A673 (cell line): Measurements from ENCODE around the gene RARRES2. TPM values are rescaled to one million over a fixed set of nuclear protein-coding genes. Genes with fewer than 3 reads are reported as not detected.
"Not testable (repeated sequence)": the region's sequence is repeated elsewhere in the genome, so short reads cannot be mapped to it uniquely, and the experiment has no call there.

Source experiments
- BruUV-seq: library from RNA; stranded (reverse); fragments of 400-500 nt; replicated peaks from 2 replicates; lab custom pipeline; 2021; lab: Mats Ljungman, UMichigan
- CTCF ChIA-PET: fragments of 300-600 bp; sonication (Branson Sonifier 250); formaldehyde crosslinking; loops from one replicate; lab custom pipeline; 2022; ENCODE audit warnings: antibody characterized with exemption; lab: Charles Lee
- POLR2A ChIA-PET: fragments of 300-600 bp; sonication (Branson Sonifier 250); formaldehyde crosslinking; loops from one replicate; lab custom pipeline; 2022; ENCODE audit warnings: antibody characterized with exemption; ENCODE audit not compliant: low non-redundant PET; lab: Charles Lee
- DNase-seq: peaks from one replicate; pipeline ENCODE4 v3.0.0-alpha.2; 2015; ENCODE audit warnings: low spot score
- H3K27ac ChIP-seq: fragments of 200-600 bp; sonication (generic); 2 replicates; pipeline ENCODE4 v1.5.1; 2016; ENCODE audit warnings: mixed run types, low read depth, mild to moderate bottlenecking, mixed read lengths, antibody characterized with exemption, low read length; ENCODE audit not compliant: poor library complexity, severe bottlenecking
- H3K27me3 ChIP-seq: fragments of 200-600 bp; sonication (generic); replicated peaks from 2 replicates; pipeline ENCODE4 v1.6.1; 2017; ENCODE audit warnings: mixed run types, low read depth, mild to moderate bottlenecking, mixed read lengths, antibody characterized with exemption, low read length; ENCODE audit not compliant: insufficient read depth, poor library complexity
- H3K36me3 ChIP-seq: fragments of 200-600 bp; sonication (generic); 2 replicates; pipeline ENCODE4 v1.6.1; 2016; ENCODE audit warnings: mixed run types, mild to moderate bottlenecking, mixed read lengths, antibody characterized with exemption, low read length; ENCODE audit not compliant: insufficient read depth, poor library complexity, severe bottlenecking
- H3K4me1 ChIP-seq: fragments of 200-600 bp; sonication (generic); 2 replicates; pipeline ENCODE4 v1.6.1; 2017; ENCODE audit warnings: mixed run types, mild to moderate bottlenecking, mixed read lengths, antibody characterized with exemption, low read length; ENCODE audit not compliant: insufficient read depth, poor library complexity, severe bottlenecking
- H3K4me3 ChIP-seq: fragments of 200-600 bp; sonication (generic); 2 replicates; pipeline ENCODE4 v1.5.1; 2016; ENCODE audit warnings: low read depth, mixed run types, mild to moderate bottlenecking, mixed read lengths, low read length; ENCODE audit not compliant: poor library complexity, severe bottlenecking
- H3K9me3 ChIP-seq: fragments of 200-600 bp; sonication (generic); 2 replicates; pipeline ENCODE4 v1.6.1; 2016; ENCODE audit warnings: mixed run types, low read depth, mild to moderate bottlenecking, mixed read lengths, antibody characterized with exemption, low read length; ENCODE audit not compliant: poor library complexity, severe bottlenecking
- EZH2 ChIP-seq: fragments of 200-600 bp; sonication (generic); IDR thresholded peaks from 2 replicates; pipeline ENCODE4 v1.6.1; 2017; ENCODE audit warnings: borderline replicate concordance, low read depth, mild to moderate bottlenecking, mixed read lengths, antibody characterized with exemption, low read length; ENCODE audit not compliant: poor library complexity, severe bottlenecking
- intact Hi-C: fragments of 100-400 bp; cut with micrococcal nuclease; formaldehyde crosslinking; loops from one replicate; pipeline ENCODE4 v1.10.0; 2022; ENCODE audit not compliant: unreplicated experiment
- total RNA-seq: library from RNA; stranded (reverse); gene quantifications from 2 replicates; pipeline ENCODE4 v1.2.3, GENCODE V29; 2021
- TF ChIP-seq, protein P1 (sequence below): fragments of 300-800, 200-600 bp; sonication (generic); conservative IDR thresholded peaks from 2 replicates; pipeline ENCODE4 v1.5.1; 2017; ENCODE audit warnings: low read depth, mild to moderate bottlenecking, antibody characterized with exemption, low read length, moderate library complexity, mixed read lengths

Gene RARRES2
- total RNA-seq, 1 experiment from 2014 or later = not detected

DNA sequence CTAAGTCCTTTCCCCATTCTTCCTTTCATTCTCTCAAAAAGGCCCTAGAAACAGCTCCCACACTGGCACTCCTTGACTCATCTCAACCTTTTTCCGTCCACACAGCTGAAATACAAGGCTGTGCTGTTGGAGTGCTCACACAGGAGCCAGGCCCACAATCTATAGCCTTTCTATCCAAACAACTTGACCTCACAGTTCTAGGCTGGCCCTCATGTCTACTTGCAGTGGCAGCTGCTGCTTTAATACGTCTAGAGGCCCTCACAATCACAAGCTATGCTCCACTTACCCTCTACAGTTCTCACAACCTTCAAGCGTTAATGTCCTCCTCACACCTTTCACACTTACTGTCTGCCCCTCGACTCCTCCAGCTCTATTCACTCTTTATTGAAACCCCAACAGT, 30.3 kb downstream of the RARRES2 start:
- H3K4me1 ChIP-seq = peaks cover 4% of the 10 kb centered on the region
- POLR2A ChIA-PET = no interaction called here
- H3K27me3 ChIP-seq = no peaks in the 10 kb centered on the region
- H3K4me3 ChIP-seq = no peak overlapping the region
- TF ChIP-seq EZH2 = no peak
- no peaks in the 10 kb centered on the region for H3K36me3 ChIP-seq
- H3K9me3 ChIP-seq = no peaks in the 10 kb centered on the region
- H3K27ac ChIP-seq = no peak overlapping the region
- DNase-seq = no peak
- BruUV-seq = no TSS peak
- intact Hi-C loops = no loop called here
- CTCF ChIA-PET = no interaction called here

GRCh38 chr7:150308575-150308974, 32.9 kb downstream of the RARRES2 start:
- POLR2A ChIA-PET = no interaction called here
- Histone ChIP-seq H3K9me3 (no peaks in the 10 kb centered on the region), H3K36me3 (no peaks in the 10 kb centered on the region), H3K4me1 (peaks cover 4% of the 10 kb centered on the region), H3K27me3 (no peaks in the 10 kb centered on the region), H3K27ac (no peak overlapping the region), H3K4me3 (no peak overlapping the region)
- BruUV-seq = no TSS peak
- intact Hi-C loops = no loop called here
- no peak for TF ChIP-seq EZH2
- TF ChIP-seq, protein P1, sequence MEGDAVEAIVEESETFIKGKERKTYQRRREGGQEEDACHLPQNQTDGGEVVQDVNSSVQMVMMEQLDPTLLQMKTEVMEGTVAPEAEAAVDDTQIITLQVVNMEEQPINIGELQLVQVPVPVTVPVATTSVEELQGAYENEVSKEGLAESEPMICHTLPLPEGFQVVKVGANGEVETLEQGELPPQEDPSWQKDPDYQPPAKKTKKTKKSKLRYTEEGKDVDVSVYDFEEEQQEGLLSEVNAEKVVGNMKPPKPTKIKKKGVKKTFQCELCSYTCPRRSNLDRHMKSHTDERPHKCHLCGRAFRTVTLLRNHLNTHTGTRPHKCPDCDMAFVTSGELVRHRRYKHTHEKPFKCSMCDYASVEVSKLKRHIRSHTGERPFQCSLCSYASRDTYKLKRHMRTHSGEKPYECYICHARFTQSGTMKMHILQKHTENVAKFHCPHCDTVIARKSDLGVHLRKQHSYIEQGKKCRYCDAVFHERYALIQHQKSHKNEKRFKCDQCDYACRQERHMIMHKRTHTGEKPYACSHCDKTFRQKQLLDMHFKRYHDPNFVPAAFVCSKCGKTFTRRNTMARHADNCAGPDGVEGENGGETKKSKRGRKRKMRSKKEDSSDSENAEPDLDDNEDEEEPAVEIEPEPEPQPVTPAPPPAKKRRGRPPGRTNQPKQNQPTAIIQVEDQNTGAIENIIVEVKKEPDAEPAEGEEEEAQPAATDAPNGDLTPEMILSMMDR = no peak
- DNase-seq = no peak
- CTCF ChIA-PET = no interaction called here

- POLR2A ChIA-PET = no interaction called here
- no TSS peak for BruUV-seq
- Histone ChIP-seq H3K27me3 (no peaks in the 10 kb centered on the region), H3K27ac (no peak overlapping the region), H3K36me3 (no peaks in the 10 kb centered on the region), H3K4me3 (no peak overlapping the region), H3K9me3 (no peaks in the 10 kb centered on the region), H3K4me1 (peaks cover 4% of the 10 kb centered on the region)
- DNase-seq = no peak
- CTCF ChIA-PET = no interaction called here
- TF ChIP-seq EZH2 = no peak
- TF ChIP-seq, protein P1 = no peak
- intact Hi-C loops = no loop called here
Measured at GRCh38 chr7:150307904-150308303, 33.5 kb downstream of the RARRES2 start.

DNA sequence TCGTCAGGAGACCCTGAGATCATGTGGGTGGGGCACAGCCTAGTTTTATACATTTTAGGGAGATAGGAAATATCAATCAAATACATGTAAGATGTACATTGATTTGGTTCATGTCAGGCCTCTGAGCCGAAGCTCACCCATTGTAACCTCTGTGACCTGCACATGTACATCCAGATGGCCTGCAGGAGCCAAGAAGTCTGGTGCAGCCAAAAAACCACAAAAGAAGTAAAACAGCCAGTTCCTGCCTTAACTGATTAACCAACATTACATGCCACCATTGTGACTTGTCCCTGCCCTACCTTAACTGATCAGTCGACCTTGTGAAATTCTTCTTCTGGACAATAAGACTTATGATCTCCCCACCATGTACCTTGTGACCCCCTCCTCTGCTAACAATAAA, 34.3 kb downstream of the RARRES2 start:
- CTCF ChIA-PET = no interaction called here

GRCh38 chr7:150306377-150306776, 35.1 kb downstream of the RARRES2 start:
- DNase-seq, H3K27me3 ChIP-seq, H3K4me3 ChIP-seq, intact Hi-C loops, H3K4me1 ChIP-seq, H3K27ac ChIP-seq, POLR2A ChIA-PET, CTCF ChIA-PET, BruUV-seq, H3K36me3 ChIP-seq, H3K9me3 ChIP-seq: not testable (repeated sequence)

More for the DNA sequence above, 34.3 kb downstream of the RARRES2 start:
- Histone ChIP-seq H3K36me3 (no peaks in the 10 kb centered on the region), H3K27ac (no peak overlapping the region), H3K4me1 (peaks cover 4% of the 10 kb centered on the region), H3K27me3 (no peaks in the 10 kb centered on the region), H3K4me3 (no peak overlapping the region), H3K9me3 (no peaks in the 10 kb centered on the region)
- POLR2A ChIA-PET = no interaction called here
- TF ChIP-seq EZH2 = no peak
- TF ChIP-seq, protein P1 = no peak
- intact Hi-C loops = no loop called here
- no TSS peak for BruUV-seq
- DNase-seq = no peak
